GM21576 (cell line): ENCODE measurements around the gene EVI2A.
A peak's percentile ranks its signal among the peaks of the same experiment; 100 is the strongest.
"Not testable (repeated sequence)": the region's sequence is repeated elsewhere in the genome, so short reads cannot be mapped to it uniquely, and the experiment has no call there.

ENCODE experiments used
- ATAC-seq: cut with Tn5 transposase; IDR thresholded peaks from one replicate; pipeline ENCODE4 v1.9.1; 2021; ENCODE audit warnings: mild to moderate bottlenecking, moderate library complexity; ENCODE audit not compliant: unreplicated experiment

The EVI2A gene

GRCh38 chr17:31321481-31321880, at the start of gene EVI2A:
Gene EVI2A, minus strand, starts transcription at chr17:31321622. Its CDS starts 2,609 bp downstream, at chr17:31319013.
- ATAC-seq, result peak; percentile 40

- no peak for ATAC-seq
Observed at GRCh38 chr17:31369266-31369665, 47.8 kb upstream of the EVI2A start.

GRCh38 chr17:31366088-31366487, 44.7 kb upstream of the EVI2A start:
- no peak for ATAC-seq

DNA sequence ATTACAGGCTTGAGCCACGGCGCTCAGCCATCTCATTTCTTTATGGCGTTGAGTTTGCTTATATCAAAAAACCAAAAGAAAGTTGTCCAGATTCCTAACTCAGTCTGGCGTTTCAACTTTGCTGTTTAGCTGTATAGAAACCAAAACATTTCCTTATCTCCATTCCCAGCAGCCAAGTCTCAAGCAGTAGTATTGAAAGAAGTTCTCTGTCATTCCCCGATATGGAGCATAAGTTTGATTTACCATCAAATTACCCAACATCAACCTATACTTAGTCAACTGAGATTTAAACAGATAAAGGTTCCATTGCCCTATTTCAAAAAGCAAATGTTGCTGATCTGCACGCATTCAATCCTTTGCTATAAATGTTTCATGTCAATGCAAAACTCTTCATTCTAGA, 42.6 kb upstream of the EVI2A start:
- ATAC-seq, result no peak

- ATAC-seq, result no peak
Observed at GRCh38 chr17:31357839-31358394, 36.5 kb upstream of the EVI2A start.

DNA sequence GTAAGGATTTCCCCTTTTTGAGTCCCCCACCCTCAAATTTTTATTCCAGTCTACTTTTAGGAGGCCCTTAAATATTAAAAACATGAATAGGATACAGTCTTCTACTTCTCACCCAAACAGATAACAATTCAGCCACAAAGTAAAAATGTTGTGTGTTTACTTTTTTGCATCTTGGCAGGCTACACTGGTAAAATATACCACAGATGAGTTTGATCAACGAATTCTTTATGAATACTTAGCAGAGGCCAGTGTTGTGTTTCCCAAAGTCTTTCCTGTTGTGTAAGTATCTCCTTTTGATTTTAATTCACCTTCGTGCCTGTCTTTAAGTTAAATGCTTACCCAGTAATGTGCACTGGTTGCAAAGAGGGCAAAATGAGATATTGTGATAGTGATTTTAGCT, 35.7 kb upstream of the EVI2A start:
- no peak for ATAC-seq

GRCh38 chr17:31355935-31356334, 34.5 kb upstream of the EVI2A start:
- no peak for ATAC-seq

- ATAC-seq, result no peak
Observed at GRCh38 chr17:31349454-31349853, 28.0 kb upstream of the EVI2A start.

DNA sequence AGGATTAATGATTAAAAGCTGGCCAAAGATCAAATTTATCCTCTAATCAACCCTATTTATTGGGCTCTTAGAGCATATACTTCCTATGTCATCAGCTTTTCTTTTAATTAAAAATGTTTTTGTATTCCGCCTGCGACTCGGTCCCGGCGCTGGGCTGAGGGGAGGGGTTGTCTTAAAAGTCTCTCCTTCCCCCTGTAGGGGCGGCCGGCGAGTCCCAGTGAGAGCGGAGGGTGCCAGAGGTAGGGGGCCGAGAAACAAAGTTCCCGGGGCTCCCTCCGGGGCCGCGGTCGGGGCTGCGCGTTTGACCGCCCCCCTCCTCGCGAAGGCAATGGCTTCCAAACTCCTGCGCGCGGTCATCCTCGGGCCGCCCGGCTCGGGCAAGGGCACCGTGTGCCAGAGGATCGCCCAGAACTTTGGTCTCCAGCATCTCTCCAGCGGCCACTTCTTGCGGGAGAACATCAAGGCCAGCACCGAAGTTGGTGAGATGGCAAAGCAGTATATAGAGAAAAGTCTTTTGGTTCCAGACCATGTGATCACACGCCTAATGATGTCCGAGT, 23.8 kb upstream of the EVI2A start:
- not testable (repeated sequence) for ATAC-seq

DNA sequence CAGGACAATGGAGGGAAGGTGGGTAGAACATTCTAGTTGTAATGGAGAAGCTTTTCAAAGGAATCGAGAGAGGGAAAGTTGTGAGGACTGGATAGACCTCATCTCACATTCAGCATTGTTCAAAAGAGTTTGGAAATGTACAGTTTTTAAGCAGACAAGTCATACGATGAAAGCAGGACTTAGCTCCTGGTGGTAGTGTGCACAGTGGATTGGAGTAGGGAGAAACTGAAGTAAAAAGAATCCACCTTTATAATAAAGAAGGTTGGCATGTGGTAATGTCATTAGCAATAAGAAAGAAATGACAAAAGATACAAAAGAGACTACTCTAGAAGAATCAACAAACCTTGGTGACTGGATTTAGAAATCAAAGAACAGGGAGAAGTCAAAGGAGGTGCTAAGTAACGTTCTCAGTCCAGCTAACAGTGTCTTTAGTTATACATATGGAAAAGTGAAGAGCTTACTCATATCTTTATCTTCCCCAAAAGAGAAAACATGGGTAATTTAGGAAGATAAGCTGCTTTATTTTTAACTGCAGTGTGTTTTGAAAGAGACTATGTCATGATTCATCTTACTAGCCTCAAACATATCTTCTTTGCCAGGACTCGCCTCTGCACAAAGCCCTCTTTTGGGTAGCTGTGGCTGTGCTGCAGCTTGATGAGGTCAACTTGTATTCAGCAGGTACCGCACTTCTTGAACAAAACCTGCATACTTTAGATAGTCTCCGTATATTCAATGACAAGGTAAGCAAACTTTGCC, 18.7 kb upstream of the EVI2A start:
- ATAC-seq, result no peak

DNA sequence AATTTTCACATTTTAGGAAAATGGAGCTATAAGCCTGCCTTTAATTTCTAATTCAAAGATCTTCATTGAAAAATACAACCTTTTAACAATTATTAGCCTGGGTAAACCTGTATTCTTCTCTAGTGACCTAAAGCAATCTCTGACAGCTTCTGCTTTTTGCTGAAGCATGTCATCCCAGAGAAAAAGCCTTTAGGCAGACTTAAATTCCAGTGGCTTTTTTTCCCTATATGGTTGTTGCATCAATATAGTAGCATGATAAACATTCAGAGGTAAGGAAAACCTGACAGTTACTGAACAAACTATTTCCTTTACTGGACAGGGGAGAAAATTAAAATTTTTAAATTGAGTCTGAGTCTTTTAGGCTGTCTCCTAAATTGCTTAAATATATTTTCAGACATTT, 7.8 kb upstream of the EVI2A start:
- ATAC-seq, result no peak

- no peak for ATAC-seq
Observed at GRCh38 chr17:31328160-31328535, 6.7 kb upstream of the EVI2A start.

GRCh38 chr17:31327534-31328159, 6.2 kb upstream of the EVI2A start:
- no peak for ATAC-seq

DNA sequence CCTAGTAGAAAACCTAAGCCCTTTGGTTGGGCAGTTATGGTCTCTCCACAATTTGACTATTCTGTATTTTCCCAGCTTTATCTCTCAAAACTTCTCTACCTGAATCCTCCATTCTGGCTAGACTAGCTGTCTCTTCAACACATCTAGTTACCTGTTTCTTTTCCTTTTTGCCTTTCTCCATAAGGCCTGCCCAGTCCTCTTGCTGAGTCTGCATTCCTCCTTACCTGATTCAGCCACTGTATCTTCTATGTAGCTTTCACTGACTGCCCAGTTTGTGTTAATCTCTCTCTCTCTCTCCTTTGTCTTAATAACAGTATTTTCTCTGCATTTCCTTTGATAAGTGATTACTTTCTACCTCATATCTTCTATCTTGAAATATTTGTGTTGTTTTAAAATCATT, 2.1 kb upstream of the EVI2A start:
- ATAC-seq, result no peak

- ATAC-seq, result no peak
Observed at GRCh38 chr17:31321966-31322365, 544 bp upstream of the EVI2A start.

DNA sequence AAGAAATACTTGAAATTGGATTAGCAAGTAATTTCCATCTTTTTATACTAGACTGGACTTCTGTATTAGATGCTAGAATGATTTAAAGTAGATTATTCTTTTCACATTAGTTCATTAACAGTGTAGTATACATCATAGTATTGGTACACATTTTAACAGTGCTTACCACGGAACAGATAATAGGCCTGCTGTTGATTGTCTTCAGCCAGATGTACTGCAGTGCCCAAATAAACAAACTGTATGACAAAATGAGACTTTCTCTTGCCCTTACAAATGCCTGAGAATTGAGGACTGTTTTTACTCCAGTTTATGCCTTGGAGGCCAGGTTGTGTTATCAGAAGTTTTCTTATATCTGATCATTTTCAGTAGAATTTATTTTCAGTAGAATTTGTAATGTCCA, 631 bp downstream of the EVI2A start:
- ATAC-seq, result no peak

GRCh38 chr17:31320241-31320640, 1.2 kb downstream of the EVI2A start:
- ATAC-seq, result no peak

DNA sequence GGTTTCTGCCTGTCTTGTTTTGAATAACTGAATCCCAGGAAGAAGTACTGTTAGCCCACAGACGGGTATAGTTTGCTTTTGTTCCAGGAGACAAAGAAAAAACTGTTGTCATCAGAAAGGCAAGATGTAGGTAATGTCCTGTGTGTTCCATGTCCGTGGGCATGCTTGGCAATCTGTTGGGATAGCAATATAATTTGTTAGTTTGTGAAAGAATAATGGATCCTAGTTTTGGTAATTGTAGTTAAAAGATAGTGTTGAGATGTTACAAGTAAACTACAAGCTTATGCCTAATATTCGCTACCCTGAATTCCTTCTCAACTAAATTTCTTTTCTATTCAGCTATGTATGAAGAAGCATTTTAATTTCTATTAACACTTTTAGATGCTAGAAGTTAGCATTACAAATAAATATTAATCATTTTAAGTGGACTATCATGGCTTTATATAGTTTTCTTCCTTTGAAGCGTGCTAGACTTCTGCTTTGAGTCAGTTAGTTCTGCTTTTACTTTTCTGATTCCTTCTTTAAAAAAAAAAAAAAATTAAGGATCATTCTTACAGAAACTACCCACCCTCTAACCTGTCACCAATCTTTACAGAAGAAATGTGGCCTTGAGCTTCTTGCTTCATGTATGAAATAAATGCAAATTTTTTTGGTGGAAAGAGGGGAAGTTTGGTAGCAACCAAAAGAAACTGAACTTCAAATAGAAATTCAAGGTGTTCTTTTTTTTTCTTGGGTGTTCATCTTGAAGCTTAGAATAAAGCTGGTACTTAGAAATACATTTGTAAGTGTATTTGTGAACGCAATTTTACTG, 2.4 kb downstream of the EVI2A start:
- ATAC-seq, result no peak

GRCh38 chr17:31318298-31318801, 3.1 kb downstream of the EVI2A start:
- peak; percentile 35 for ATAC-seq

DNA sequence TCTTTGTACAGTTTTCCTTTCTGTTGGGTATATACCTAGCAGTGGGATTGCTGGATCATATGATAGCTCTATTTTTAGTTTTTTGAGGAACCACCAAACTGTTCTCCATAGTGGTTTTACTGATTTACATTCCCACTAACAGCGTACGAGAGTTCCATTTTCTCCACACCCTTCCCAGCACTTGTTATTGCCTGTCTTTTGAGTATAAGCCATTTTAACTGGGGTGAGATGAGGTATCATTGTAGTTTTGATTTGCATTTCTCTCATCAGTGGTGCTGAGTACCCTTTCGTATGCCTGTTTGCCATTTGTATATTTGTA, 6.7 kb downstream of the EVI2A start:
- no peak for ATAC-seq
